ENCODE results near the gene PCDHA13. TPM values are rescaled to one million over a fixed set of nuclear protein-coding genes. Genes with fewer than 3 reads are reported as not detected.

Gene PCDHA13
- total and polyA plus RNA-seq, 9 donors = 0.01 to 0.92 (median 0.39) TPM; not detected in 1

- no peak for TF ChIP-seq EP300 (IDR thresholded peaks at IDR 0.05)
- TF ChIP-seq, protein P1, sequence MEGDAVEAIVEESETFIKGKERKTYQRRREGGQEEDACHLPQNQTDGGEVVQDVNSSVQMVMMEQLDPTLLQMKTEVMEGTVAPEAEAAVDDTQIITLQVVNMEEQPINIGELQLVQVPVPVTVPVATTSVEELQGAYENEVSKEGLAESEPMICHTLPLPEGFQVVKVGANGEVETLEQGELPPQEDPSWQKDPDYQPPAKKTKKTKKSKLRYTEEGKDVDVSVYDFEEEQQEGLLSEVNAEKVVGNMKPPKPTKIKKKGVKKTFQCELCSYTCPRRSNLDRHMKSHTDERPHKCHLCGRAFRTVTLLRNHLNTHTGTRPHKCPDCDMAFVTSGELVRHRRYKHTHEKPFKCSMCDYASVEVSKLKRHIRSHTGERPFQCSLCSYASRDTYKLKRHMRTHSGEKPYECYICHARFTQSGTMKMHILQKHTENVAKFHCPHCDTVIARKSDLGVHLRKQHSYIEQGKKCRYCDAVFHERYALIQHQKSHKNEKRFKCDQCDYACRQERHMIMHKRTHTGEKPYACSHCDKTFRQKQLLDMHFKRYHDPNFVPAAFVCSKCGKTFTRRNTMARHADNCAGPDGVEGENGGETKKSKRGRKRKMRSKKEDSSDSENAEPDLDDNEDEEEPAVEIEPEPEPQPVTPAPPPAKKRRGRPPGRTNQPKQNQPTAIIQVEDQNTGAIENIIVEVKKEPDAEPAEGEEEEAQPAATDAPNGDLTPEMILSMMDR (IDR thresholded peaks at IDR 0.05) = no peak
- TF ChIP-seq POLR2A (IDR thresholded peaks at IDR 0.05) = no peak
- H3K27ac ChIP-seq = no peak overlapping the region
- WGBS, 3 donors = 34 to 49% (median 39%) methylated on average over 73 to 76 of the region's 76 CpGs
- no peaks in the 10 kb centered on the region for H3K36me3 ChIP-seq
- peaks cover 0 to 11% of the 10 kb centered on the region in 2 donors for H3K9me3 ChIP-seq
- H3K4me1 ChIP-seq (ENCODE audit: insufficient read depth) = no peaks in the 10 kb centered on the region
- no peak overlapping the region for H3K4me3 ChIP-seq
- intact Hi-C loops (cut with DNase I) = no loop called here
- no peak for DNase-seq
- no peaks in the 10 kb centered on the region for H3K27me3 ChIP-seq
Measured at GRCh38 chr5:140862441-140863295, 19.3 kb upstream of the PCDHA13 start.

DNA sequence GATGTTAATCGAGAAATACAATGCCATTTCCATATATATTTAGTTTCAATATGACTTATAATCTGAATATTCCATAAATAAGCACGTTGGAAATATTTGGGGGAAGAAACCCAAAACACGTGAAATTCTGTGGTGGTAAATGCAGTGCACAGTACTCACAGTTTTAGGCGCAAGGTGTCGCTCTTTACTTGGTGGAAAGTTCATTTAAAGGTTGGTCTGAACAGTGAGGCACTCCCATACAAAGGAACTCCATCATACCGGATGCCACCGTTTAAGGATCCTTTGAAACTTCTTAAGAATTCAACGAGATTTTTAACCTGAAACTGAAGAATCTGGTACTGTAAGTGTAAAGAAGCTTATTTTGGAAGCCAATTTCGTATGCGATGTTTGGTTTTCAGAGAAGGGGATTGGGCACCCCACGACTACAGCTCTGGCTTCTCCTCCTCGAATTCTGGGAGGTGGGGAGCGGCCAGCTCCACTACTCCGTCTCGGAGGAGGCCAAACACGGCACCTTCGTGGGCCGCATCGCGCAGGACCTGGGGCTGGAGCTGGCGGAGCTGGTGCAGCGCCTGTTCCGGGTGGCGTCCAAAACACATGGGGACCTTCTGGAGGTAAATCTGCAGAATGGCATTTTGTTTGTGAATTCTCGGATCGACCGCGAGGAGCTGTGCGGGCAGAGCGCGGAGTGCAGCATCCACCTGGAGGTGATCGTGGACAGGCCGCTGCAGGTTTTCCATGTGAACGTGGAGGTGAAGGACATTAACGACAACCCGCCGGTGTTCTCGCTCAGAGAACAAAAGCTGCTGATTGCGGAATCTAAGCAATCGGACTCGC is 13.0 kb upstream of the PCDHA13 start, which contains the start of gene PCDHA11:
TSS of gene PCDHA11 (plus strand) at position 237 of the 834 bp plus-strand sequence. CDS start at position 384, 147 bp downstream.
- no peak for TF ChIP-seq EP300 (IDR thresholded peaks at IDR 0.05)
- TF ChIP-seq POLR2A (IDR thresholded peaks at IDR 0.05) = no peak
- TF ChIP-seq, protein P1 (IDR thresholded peaks at IDR 0.05) = no peak
- Histone ChIP-seq H3K36me3 (no peaks in the 10 kb centered on the region), H3K27me3 (no peaks in the 10 kb centered on the region), H3K4me1 (ENCODE audit: insufficient read depth) (no peaks in the 10 kb centered on the region), H3K4me3 (no peak within 1 kb of the TSS), H3K9me3 (peaks cover 0 to 18% of the 10 kb centered on the region in 2 donors), H3K27ac (no peak within 1 kb of the TSS)
- DNase-seq = no peak
- intact Hi-C loops (cut with DNase I) = no loop called here
- 11 to 20% (median 16%) methylated on average over 41 of the region's 41 CpGs for WGBS, 3 donors

DNA sequence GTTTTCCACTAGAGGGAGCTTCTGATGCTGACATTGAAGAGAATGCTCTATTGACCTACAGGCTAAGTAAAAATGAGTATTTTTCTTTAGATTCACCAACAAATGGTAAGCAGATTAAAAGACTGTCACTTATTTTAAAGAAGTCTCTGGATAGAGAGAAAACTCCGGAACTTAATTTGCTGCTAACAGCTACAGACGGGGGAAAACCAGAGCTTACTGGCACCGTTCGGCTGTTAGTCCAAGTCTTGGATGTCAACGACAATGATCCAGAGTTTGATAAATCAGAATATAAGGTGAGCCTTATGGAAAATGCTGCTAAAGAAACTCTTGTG is 12.4 kb upstream of the PCDHA13 start:
- H3K9me3 ChIP-seq = peaks cover 0 to 18% of the 10 kb centered on the region in 2 donors
- 53 to 63% (median 58%) methylated on average over 5 of the region's 5 CpGs for WGBS, 3 donors
- DNase-seq = no peak
- H3K27ac ChIP-seq = no peak overlapping the region
- H3K4me1 ChIP-seq (ENCODE audit: insufficient read depth) = no peaks in the 10 kb centered on the region
- H3K4me3 ChIP-seq = no peak overlapping the region
- no peaks in the 10 kb centered on the region for H3K27me3 ChIP-seq
- no peak for TF ChIP-seq EP300 (IDR thresholded peaks at IDR 0.05)
- TF ChIP-seq, protein P1 (IDR thresholded peaks at IDR 0.05) = no peak
- no peak for TF ChIP-seq POLR2A (IDR thresholded peaks at IDR 0.05)
- no peaks in the 10 kb centered on the region for H3K36me3 ChIP-seq
- intact Hi-C loops (cut with DNase I) = no loop called here

Data from ovary (tissue), 9 donors.